ENCODE results near the gene ATAT1. TPM values are rescaled to one million over a fixed set of nuclear protein-coding genes. Genes with fewer than 3 reads are reported as not detected.

ATAT1 gene
- polyA plus RNA-seq, 1 of the 3 experiments (the other 2 are of a cell fraction) = 36.2 TPM

GRCh38 chr6:30686908-30687658 lies 60.4 kb downstream of the ATAT1 start (continued):
- TF ChIP-seq ZBTB33 (IDR thresholded peaks at IDR 0.05; ENCODE audit: borderline replicate concordance, low read depth) = 0 out of 2 replicates have a peak, but pooled peaks have one; percentile 54
- TF ChIP-seq MXI1 (IDR thresholded peaks at IDR 0.05; ENCODE audit: low read depth, low read length) = peak; percentile 25
- TF ChIP-seq NFIC (IDR thresholded peaks at IDR 0.05; ENCODE audit: borderline replicate concordance) = no peak
- TF ChIP-seq NRF1 (IDR thresholded peaks at IDR 0.05; ENCODE audit: low read depth, low read length) = no peak
- TF ChIP-seq YY1 (IDR thresholded peaks at IDR 0.05; ENCODE audit: low read depth) = no peak
- no peak for TF ChIP-seq EZH2phosphoT487 (IDR thresholded peaks at IDR 0.05; ENCODE audit: borderline replicate concordance, low read depth)
- no peak for TF ChIP-seq RFX5 (IDR thresholded peaks at IDR 0.05; ENCODE audit: low read length)
- TF ChIP-seq EP300 (IDR thresholded peaks at IDR 0.05; ENCODE audit: borderline replicate concordance in 1 of 2, low read depth in 1 of 2, low read length in 1 of 2) = peak in 1 of 2 experiments; percentile 43; a peak in 1 of 4 replicates
- TF ChIP-seq MAX (IDR thresholded peaks at IDR 0.05; ENCODE audit: low read depth) = peak; percentile 52
- TF ChIP-seq TAF1 (IDR thresholded peaks at IDR 0.05; ENCODE audit: borderline replicate concordance, low read depth, low read length) = no peak; the same call in none of the 2 replicates
- no peak for TF ChIP-seq GATA2 (CRISPR knock-in tag; IDR thresholded peaks at IDR 0.05)
- TF ChIP-seq JUND (IDR thresholded peaks at IDR 0.05) = 0 out of 2 replicates have a peak, but pooled peaks have one; percentile 47
- no peak for TF ChIP-seq SMC3 (IDR thresholded peaks at IDR 0.05; ENCODE audit: low read depth, low read length)

- 13% methylated on average over 11 of the region's 22 CpGs for WGBS (ENCODE audit: low lambda C conversion rate)
- TF ChIP-seq CTCF (IDR thresholded peaks at IDR 0.05) (peak; percentile 27; the same call in 1 of the 2 replicates), MXI1 (IDR thresholded peaks at IDR 0.05; ENCODE audit: low read depth, low read length) (peak; percentile 34), IRF3 (IDR thresholded peaks at IDR 0.05; ENCODE audit: low read depth, low read length) (no peak), POLR2AphosphoS5 (IDR thresholded peaks at IDR 0.05; ENCODE audit: low read depth, low read length) (peak; percentile 40; the same call in 1 of the 2 replicates)
- Histone ChIP-seq H3K4me3 (ENCODE audit: low read depth in 2 of 2, low read length in 1 of 2) (peak overlapping the region; percentile 74 to 77), H4K20me1 (ENCODE audit: insufficient read depth) (no peaks in the 10 kb centered on the region; the same call in 1 of the 2 replicates), H3K9me2 (no peaks in the 10 kb centered on the region), H3K27ac (ENCODE audit: low read depth in 2 of 2, low read length in 1 of 2) (peak overlapping the region; percentile 93 to 97), H2AFZ (ENCODE audit: low read depth) (peak overlapping the region; percentile 49), H3K4me1 (ENCODE audit: control insufficient read depth in 1 of 2, insufficient read depth in 2 of 2, low read depth in 1 of 2, low read length in 1 of 2) (peaks cover 17 to 60% of the 10 kb centered on the region in 2 experiments; a peak in 2 of 4 replicates), H3K9ac (peak overlapping the region; percentile 97), H3K27me3 (ENCODE audit: insufficient read depth) (no peaks in the 10 kb centered on the region), H3K79me2 (ENCODE audit: insufficient read depth) (peaks cover 76% of the 10 kb centered on the region), H3K4me2 (peak overlapping the region; percentile 98), H3K36me3 (replicated peaks in 1 of 2; ENCODE audit: control insufficient read depth in 1 of 2, insufficient read depth in 2 of 2, low read length in 1 of 2) (peaks cover 0 to 7% of the 10 kb centered on the region in 2 experiments), H3F3A (replicated peaks; ENCODE audit: insufficient read depth) (peaks cover 9% of the 10 kb centered on the region), H3K9me3 (no peaks in the 10 kb centered on the region)
- ChIA-PET CTCF (interaction anchor here (2.2 to 29.8 kb wide), 3 partner anchors 9 to 35 kb away, joined by 5 to 838 read pairs (median 56); partner anchors contain the start of genes FLOT1, MDC1 and TUBB), POLR2A (interaction anchor here (0.9 to 1.9 kb wide), 6 partner anchors 29 to 73 kb away, joined by 3 to 10 read pairs (median 4); partner anchors contain the start of genes MDC1 and MRPS18B)
- peak; percentile 47 for DNase-seq
Measured at GRCh38 chr6:30687659-30688431, 61.2 kb downstream of the ATAT1 start.

All from SK-N-SH (cell line).